ENCODE results near the gene ASGR2. TPM values are rescaled to one million over a fixed set of nuclear protein-coding genes. Genes with fewer than 3 reads are reported as not detected.

ASGR2 gene
- total and polyA plus RNA-seq, 9 donors = 0.20 to 0.72 (median 0.37) TPM; not detected in 2

DNA sequence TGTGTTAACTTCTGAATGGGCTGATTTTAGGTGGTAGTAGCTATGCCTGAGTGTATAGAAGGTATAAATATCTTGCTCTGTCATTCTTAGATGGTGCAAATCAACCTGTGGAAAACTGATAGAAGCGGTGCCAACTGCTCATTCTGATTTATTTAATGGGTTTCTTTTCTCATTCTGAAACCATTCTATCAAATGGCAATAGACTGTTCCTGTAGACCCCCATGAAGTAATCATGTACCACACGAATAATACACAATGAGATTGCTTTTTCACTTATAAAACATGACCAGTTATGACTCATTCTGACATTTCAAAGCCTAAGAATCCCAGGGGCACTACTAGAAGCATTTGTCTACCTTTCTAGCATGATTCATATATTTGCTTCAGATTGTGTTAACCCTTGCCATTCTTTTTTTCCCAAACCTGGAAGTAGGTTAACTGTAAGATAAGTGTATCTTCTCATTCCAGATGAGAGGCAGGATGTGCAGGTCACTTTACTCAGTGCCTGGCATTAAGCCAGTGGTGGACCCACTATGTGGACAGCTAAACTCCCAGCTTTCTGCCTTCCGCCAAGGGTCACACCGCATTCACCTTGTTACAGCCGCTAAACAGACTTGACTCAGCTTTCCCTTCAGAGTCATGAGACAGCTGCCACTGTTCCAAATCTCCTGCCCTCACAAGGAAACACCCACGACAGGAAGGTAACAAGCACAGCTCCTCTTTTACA lies 54.3 kb downstream of the ASGR2 start:
- no peak for TF ChIP-seq CTCF (IDR thresholded peaks at IDR 0.05)
- TF ChIP-seq POLR2A (IDR thresholded peaks at IDR 0.05) = no peak
- TF ChIP-seq EP300 (IDR thresholded peaks at IDR 0.05) = no peak
- intact Hi-C loops (cut with DNase I) = no loop called here
- Histone ChIP-seq H3K27me3 (no peaks in the 10 kb centered on the region), H3K36me3 (no peaks in the 10 kb centered on the region), H3K27ac (no peak overlapping the region), H3K9me3 (no peaks in the 10 kb centered on the region), H3K4me3 (no peak overlapping the region), H3K4me1 (ENCODE audit: insufficient read depth) (no peaks in the 10 kb centered on the region)
- 38 to 53% (median 48%) methylated on average over 6 of the region's 6 CpGs for WGBS, 3 donors
- no peak for DNase-seq

DNA sequence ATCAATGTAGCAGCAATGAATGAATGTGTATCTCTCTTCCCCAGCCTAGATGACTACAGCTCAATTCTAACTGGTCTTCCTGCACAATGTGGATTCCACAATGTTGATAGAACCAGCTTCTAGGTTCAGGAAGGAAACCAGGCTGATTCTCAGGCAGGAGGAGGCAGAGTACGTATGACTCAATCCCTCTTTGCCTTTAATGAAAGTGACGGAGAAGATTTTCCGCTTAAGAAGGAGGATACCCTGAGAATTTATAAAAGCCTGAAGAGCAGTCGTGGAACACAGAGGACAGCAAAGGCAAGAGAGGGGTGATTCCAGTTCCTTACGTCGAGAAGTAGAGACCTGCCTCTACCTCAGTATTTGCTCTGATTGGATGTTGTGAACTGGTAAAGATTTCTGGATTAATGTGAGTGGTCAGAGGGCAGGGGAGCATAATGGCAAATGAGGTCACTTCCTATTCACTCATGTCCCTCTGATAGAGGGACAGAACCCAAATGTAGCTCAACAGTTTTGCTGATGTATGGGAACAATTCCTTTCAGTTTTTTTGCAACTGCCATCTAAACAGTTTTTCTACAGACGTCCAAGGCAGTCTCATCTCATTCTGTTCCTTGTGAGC lies 55.7 kb downstream of the ASGR2 start:
- Histone ChIP-seq H3K4me1 (ENCODE audit: insufficient read depth) (no peaks in the 10 kb centered on the region), H3K9me3 (no peaks in the 10 kb centered on the region), H3K4me3 (no peak overlapping the region), H3K36me3 (no peaks in the 10 kb centered on the region), H3K27me3 (no peaks in the 10 kb centered on the region), H3K27ac (no peak overlapping the region)
- no peak for DNase-seq
- WGBS, 3 donors = 58 to 65% (median 61%) methylated on average over 7 of the region's 7 CpGs
- intact Hi-C loops (cut with DNase I) = no loop called here
- TF ChIP-seq CTCF (IDR thresholded peaks at IDR 0.05) = no peak
- no peak for TF ChIP-seq POLR2A (IDR thresholded peaks at IDR 0.05)
- no peak for TF ChIP-seq EP300 (IDR thresholded peaks at IDR 0.05)

GRCh38 chr17:7056386-7056785 lies 58.2 kb downstream of the ASGR2 start:
- H3K27me3 ChIP-seq = no peaks in the 10 kb centered on the region
- no peak for DNase-seq
- intact Hi-C loops (cut with DNase I) = no loop called here
- TF ChIP-seq CTCF (IDR thresholded peaks at IDR 0.05) = no peak
- no peak for TF ChIP-seq POLR2A (IDR thresholded peaks at IDR 0.05)
- no peak for TF ChIP-seq EP300 (IDR thresholded peaks at IDR 0.05)
- H3K27ac ChIP-seq = no peak overlapping the region
- no peaks in the 10 kb centered on the region for H3K36me3 ChIP-seq
- no peaks in the 10 kb centered on the region for H3K4me1 ChIP-seq (ENCODE audit: insufficient read depth)
- no peaks in the 10 kb centered on the region for H3K9me3 ChIP-seq
- H3K4me3 ChIP-seq = no peak overlapping the region
- 66 to 72% (median 70%) methylated on average over 4 of the region's 4 CpGs for WGBS, 3 donors

Small RNAs within 50 kb of the gene (small RNA-seq; reads per million reads assigned to genes)
- not detected for gene AC120057.1

Other genes with a start within 250 kb of the ASGR2 start
- gene ALOX12, start 118.8 kb downstream of the ASGR2 start, total RNA-seq = under 1 TPM in 3 of 7 donors, not detected in 4; 0.51 to 0.74 (median 0.62) TPM
- under 1 TPM in 1 of 2 donors, not detected in 1; 0.05 TPM for gene ALOX12, start 118.8 kb downstream of the ASGR2 start, polyA plus RNA-seq
- 100 to 1,000 TPM in 6 of 7 donors, 10 to 100 TPM in 1; 80.1 to 211 (median 179) TPM for gene RNASEK, start 102.2 kb downstream of the ASGR2 start, total RNA-seq
- 100 to 1,000 TPM; 192 to 295 TPM for gene RNASEK, start 102.2 kb downstream of the ASGR2 start, polyA plus RNA-seq
- 10 to 100 TPM in 1 of 7 donors, 1 to 10 TPM in 4, under 1 TPM in 2; 0.46 to 13.9 (median 3.5) TPM for gene BCL6B, start 91.8 kb downstream of the ASGR2 start, total RNA-seq
- gene BCL6B, start 91.8 kb downstream of the ASGR2 start, polyA plus RNA-seq = 10 to 100 TPM in 1 of 2 donors, 1 to 10 TPM in 1; 6.2 to 13.7 TPM
- gene SLC16A13, start 78.8 kb downstream of the ASGR2 start, total RNA-seq = 1 to 10 TPM in 4 of 7 donors, under 1 TPM in 3; 0.12 to 2.8 (median 1.2) TPM
- 1 to 10 TPM; 1.2 TPM for gene SLC16A13, start 78.8 kb downstream of the ASGR2 start, polyA plus RNA-seq
- 10 to 100 TPM in 1 of 7 donors, 1 to 10 TPM in 5, not detected in 1; 1.2 to 14.4 (median 2.9) TPM for gene SLC16A11, start 70.7 kb downstream of the ASGR2 start, total RNA-seq
- 1 to 10 TPM in 1 of 2 donors, not detected in 1; 3.9 TPM for gene SLC16A11, start 70.7 kb downstream of the ASGR2 start, polyA plus RNA-seq
- 1 to 10 TPM in 6 of 7 donors, under 1 TPM in 1; 0.98 to 2.9 (median 2.2) TPM for gene CLEC10A, start 34.6 kb downstream of the ASGR2 start, total RNA-seq
- gene CLEC10A, start 34.6 kb downstream of the ASGR2 start, polyA plus RNA-seq = 1 to 10 TPM; 3.5 to 9.4 TPM
- gene ASGR1, start 64.5 kb upstream of the ASGR2 start, total RNA-seq = 1 to 10 TPM in 4 of 7 donors, under 1 TPM in 3; 0.63 to 3.3 (median 1.0) TPM
- gene ASGR1, start 64.5 kb upstream of the ASGR2 start, polyA plus RNA-seq = 1 to 10 TPM in 1 of 2 donors, under 1 TPM in 1; 0.20 to 1.3 TPM
- 10 to 100 TPM; 11.0 to 67.7 (median 34.5) TPM for gene DLG4, start 105.0 kb upstream of the ASGR2 start, total RNA-seq
- 10 to 100 TPM; 25.1 to 27.8 TPM for gene DLG4, start 105.0 kb upstream of the ASGR2 start, polyA plus RNA-seq
- gene ACADVL, start 105.1 kb upstream of the ASGR2 start, total RNA-seq = 100 to 1,000 TPM; 303 to 638 (median 374) TPM
- gene ACADVL, start 105.1 kb upstream of the ASGR2 start, polyA plus RNA-seq = 100 to 1,000 TPM; 277 to 381 TPM
- 10 to 100 TPM; 36.9 to 80.6 (median 61.3) TPM for gene DVL2, start 119.7 kb upstream of the ASGR2 start, total RNA-seq
- 10 to 100 TPM in 1 of 2 donors, 1 to 10 TPM in 1; 8.2 to 49.0 TPM for gene DVL2, start 119.7 kb upstream of the ASGR2 start, polyA plus RNA-seq
- 10 to 100 TPM; 19.4 to 57.7 (median 41.0) TPM for gene PHF23, start 124.6 kb upstream of the ASGR2 start, total RNA-seq
- gene PHF23, start 124.6 kb upstream of the ASGR2 start, polyA plus RNA-seq = 10 to 100 TPM; 23.3 to 42.5 TPM
- 1,000 to 10,000 TPM in 1 of 7 donors, 100 to 1,000 TPM in 6; 526 to 1,303 (median 619) TPM for gene GABARAP, start 127.6 kb upstream of the ASGR2 start, total RNA-seq
- gene GABARAP, start 127.6 kb upstream of the ASGR2 start, polyA plus RNA-seq = 1,000 to 10,000 TPM in 1 of 2 donors, 100 to 1,000 TPM in 1; 763 to 1,518 TPM
- gene CTDNEP1, start 136.9 kb upstream of the ASGR2 start, total RNA-seq = 100 to 1,000 TPM in 5 of 7 donors, 10 to 100 TPM in 2; 42.3 to 136 (median 123) TPM
- 100 to 1,000 TPM in 1 of 2 donors, 10 to 100 TPM in 1; 82.5 to 256 TPM for gene CTDNEP1, start 136.9 kb upstream of the ASGR2 start, polyA plus RNA-seq
- 10 to 100 TPM; 18.7 to 55.7 (median 40.6) TPM for gene ELP5, start 137.4 kb upstream of the ASGR2 start, total RNA-seq
- 10 to 100 TPM; 35.1 to 56.0 TPM for gene ELP5, start 137.4 kb upstream of the ASGR2 start, polyA plus RNA-seq
- 100 to 1,000 TPM in 1 of 7 donors, 1 to 10 TPM in 4, under 1 TPM in 1, not detected in 1; 0.53 to 102 (median 6.3) TPM for gene CLDN7, start 147.7 kb upstream of the ASGR2 start, total RNA-seq
- 1 to 10 TPM in 1 of 2 donors, under 1 TPM in 1; 0.27 to 1.1 TPM for gene CLDN7, start 147.7 kb upstream of the ASGR2 start, polyA plus RNA-seq
- 1 to 10 TPM in 6 of 7 donors, under 1 TPM in 1; 0.83 to 9.8 (median 2.3) TPM for gene SLC2A4, start 166.9 kb upstream of the ASGR2 start, total RNA-seq
- 1 to 10 TPM; 3.4 to 4.1 TPM for gene SLC2A4, start 166.9 kb upstream of the ASGR2 start, polyA plus RNA-seq
- 1 to 10 TPM in 2 of 7 donors, under 1 TPM in 2, not detected in 3; 0.30 to 1.8 (median 0.98) TPM for gene YBX2, start 179.8 kb upstream of the ASGR2 start, total RNA-seq
- gene YBX2, start 179.8 kb upstream of the ASGR2 start, polyA plus RNA-seq = under 1 TPM; 0.33 to 0.80 TPM
- gene EIF5A, start 192.8 kb upstream of the ASGR2 start, total RNA-seq = 100 to 1,000 TPM in 5 of 7 donors, 10 to 100 TPM in 2; 55.9 to 302 (median 229) TPM
- 100 to 1,000 TPM; 182 to 258 TPM for gene EIF5A, start 192.8 kb upstream of the ASGR2 start, polyA plus RNA-seq
- gene GPS2, start 200.5 kb upstream of the ASGR2 start, total RNA-seq = 10 to 100 TPM; 53.1 to 76.5 (median 59.3) TPM
- 100 to 1,000 TPM in 1 of 2 donors, 10 to 100 TPM in 1; 62.2 to 103 TPM for gene GPS2, start 200.5 kb upstream of the ASGR2 start, polyA plus RNA-seq
- gene NEURL4, start 214.5 kb upstream of the ASGR2 start, total RNA-seq = 10 to 100 TPM; 11.2 to 48.0 (median 41.6) TPM
- gene NEURL4, start 214.5 kb upstream of the ASGR2 start, polyA plus RNA-seq = 10 to 100 TPM in 1 of 2 donors, 1 to 10 TPM in 1; 9.6 to 32.8 TPM
- 1 to 10 TPM; 1.9 to 9.4 (median 5.5) TPM for gene ACAP1, start 221.7 kb upstream of the ASGR2 start, total RNA-seq
- 1 to 10 TPM; 2.2 to 5.8 TPM for gene ACAP1, start 221.7 kb upstream of the ASGR2 start, polyA plus RNA-seq
- gene KCTD11, start 237.3 kb upstream of the ASGR2 start, total RNA-seq = 10 to 100 TPM in 5 of 7 donors, 1 to 10 TPM in 2; 5.1 to 12.9 (median 10.5) TPM
- gene KCTD11, start 237.3 kb upstream of the ASGR2 start, polyA plus RNA-seq = 10 to 100 TPM; 10.4 to 12.5 TPM
- gene TMEM95, start 240.3 kb upstream of the ASGR2 start, total RNA-seq = not detected
- not detected for gene TMEM95, start 240.3 kb upstream of the ASGR2 start, polyA plus RNA-seq

Data from ovary (tissue), 9 donors.